ENCODE results near the gene ZNF518A. TPM values are rescaled to one million over a fixed set of nuclear protein-coding genes. Genes with fewer than 3 reads are reported as not detected.

ZNF518A gene
- total and polyA plus RNA-seq, 2 of the 13 experiments (the other 11 are each of a cell fraction or from before 2014, with no cell fraction given): 21.7 to 37.1 TPM

DNA sequence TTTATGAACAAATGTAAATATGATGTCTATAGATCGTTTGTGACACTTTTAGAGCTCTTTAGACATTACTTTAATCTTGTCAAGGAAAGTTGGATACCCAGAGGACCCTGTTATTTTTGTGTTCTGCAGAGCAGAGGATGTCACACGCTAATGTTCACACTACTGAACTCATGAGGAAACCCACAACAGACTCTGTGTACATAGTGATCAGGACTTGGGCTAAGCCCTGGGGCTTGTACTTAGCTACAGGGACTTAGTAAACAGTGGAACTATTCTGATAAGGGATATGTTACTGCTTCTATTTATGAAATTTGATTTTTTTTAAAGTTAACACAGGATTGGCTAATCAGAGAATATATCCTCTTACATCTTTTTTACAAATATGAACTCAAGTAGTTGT is 36.1 kb upstream of the ZNF518A start (continued):
- TF ChIP-seq, protein P1, sequence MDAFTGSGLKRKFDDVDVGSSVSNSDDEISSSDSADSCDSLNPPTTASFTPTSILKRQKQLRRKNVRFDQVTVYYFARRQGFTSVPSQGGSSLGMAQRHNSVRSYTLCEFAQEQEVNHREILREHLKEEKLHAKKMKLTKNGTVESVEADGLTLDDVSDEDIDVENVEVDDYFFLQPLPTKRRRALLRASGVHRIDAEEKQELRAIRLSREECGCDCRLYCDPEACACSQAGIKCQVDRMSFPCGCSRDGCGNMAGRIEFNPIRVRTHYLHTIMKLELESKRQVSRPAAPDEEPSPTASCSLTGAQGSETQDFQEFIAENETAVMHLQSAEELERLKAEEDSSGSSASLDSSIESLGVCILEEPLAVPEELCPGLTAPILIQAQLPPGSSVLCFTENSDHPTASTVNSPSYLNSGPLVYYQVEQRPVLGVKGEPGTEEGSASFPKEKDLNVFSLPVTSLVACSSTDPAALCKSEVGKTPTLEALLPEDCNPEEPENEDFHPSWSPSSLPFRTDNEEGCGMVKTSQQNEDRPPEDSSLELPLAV (CRISPR knock-in tag; conservative IDR thresholded peaks at IDR 0.05; ENCODE audit: low read depth): no peak
- TF ChIP-seq NFIB (CRISPR knock-in tag; IDR thresholded peaks at IDR 0.05; ENCODE audit: borderline replicate concordance): no peak
- peak; percentile 62 for TF ChIP-seq HNF4A (CRISPR knock-in tag; IDR thresholded peaks at IDR 0.05)
- TF ChIP-seq ZNF558 (CRISPR knock-in tag; IDR thresholded peaks at IDR 0.05; ENCODE audit: borderline replicate concordance): 0 out of 2 replicates have a peak, but pooled peaks have one; percentile 64
- TF ChIP-seq ZNF577 (CRISPR knock-in tag; IDR thresholded peaks at IDR 0.05; ENCODE audit: borderline replicate concordance, low read depth): no peak
- TF ChIP-seq ZNF331 (CRISPR knock-in tag; IDR thresholded peaks at IDR 0.05): peak; percentile 71; the same call in 1 of the 2 replicates
- TF ChIP-seq ZNF510 (CRISPR knock-in tag; IDR thresholded peaks at IDR 0.05; ENCODE audit: low read depth): no peak
- TF ChIP-seq, protein P2, sequence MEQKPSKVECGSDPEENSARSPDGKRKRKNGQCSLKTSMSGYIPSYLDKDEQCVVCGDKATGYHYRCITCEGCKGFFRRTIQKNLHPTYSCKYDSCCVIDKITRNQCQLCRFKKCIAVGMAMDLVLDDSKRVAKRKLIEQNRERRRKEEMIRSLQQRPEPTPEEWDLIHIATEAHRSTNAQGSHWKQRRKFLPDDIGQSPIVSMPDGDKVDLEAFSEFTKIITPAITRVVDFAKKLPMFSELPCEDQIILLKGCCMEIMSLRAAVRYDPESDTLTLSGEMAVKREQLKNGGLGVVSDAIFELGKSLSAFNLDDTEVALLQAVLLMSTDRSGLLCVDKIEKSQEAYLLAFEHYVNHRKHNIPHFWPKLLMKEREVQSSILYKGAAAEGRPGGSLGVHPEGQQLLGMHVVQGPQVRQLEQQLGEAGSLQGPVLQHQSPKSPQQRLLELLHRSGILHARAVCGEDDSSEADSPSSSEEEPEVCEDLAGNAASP (CRISPR knock-in tag; IDR thresholded peaks at IDR 0.05; ENCODE audit: borderline replicate concordance): 0 out of 2 replicates have a peak, but pooled peaks have one; percentile 34
- TF ChIP-seq HMG20A (CRISPR knock-in tag; IDR thresholded peaks at IDR 0.05; ENCODE audit: borderline replicate concordance): peak; percentile 34; the same call in 1 of the 2 replicates
- TF ChIP-seq NCOA2 (CRISPR knock-in tag; IDR thresholded peaks at IDR 0.05): peak; percentile 40
- no peak for TF ChIP-seq MTF1 (CRISPR knock-in tag; IDR thresholded peaks at IDR 0.05)
- TF ChIP-seq SOX5 (CRISPR knock-in tag; IDR thresholded peaks at IDR 0.05; ENCODE audit: borderline replicate concordance): peak; percentile 27; the same call in 1 of the 2 replicates
- peak; percentile 61 for TF ChIP-seq MED1 (CRISPR knock-in tag; IDR thresholded peaks at IDR 0.05)
- TF ChIP-seq ZNF547 (CRISPR knock-in tag; IDR thresholded peaks at IDR 0.05): no peak
- TF ChIP-seq, protein P3, sequence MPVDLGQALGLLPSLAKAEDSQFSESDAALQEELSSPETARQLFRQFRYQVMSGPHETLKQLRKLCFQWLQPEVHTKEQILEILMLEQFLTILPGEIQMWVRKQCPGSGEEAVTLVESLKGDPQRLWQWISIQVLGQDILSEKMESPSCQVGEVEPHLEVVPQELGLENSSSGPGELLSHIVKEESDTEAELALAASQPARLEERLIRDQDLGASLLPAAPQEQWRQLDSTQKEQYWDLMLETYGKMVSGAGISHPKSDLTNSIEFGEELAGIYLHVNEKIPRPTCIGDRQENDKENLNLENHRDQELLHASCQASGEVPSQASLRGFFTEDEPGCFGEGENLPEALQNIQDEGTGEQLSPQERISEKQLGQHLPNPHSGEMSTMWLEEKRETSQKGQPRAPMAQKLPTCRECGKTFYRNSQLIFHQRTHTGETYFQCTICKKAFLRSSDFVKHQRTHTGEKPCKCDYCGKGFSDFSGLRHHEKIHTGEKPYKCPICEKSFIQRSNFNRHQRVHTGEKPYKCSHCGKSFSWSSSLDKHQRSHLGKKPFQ (CRISPR knock-in tag; IDR thresholded peaks at IDR 0.05; ENCODE audit: insufficient replicate concordance): no peak
- TF ChIP-seq FOXK1 (CRISPR knock-in tag; IDR thresholded peaks at IDR 0.05; ENCODE audit: borderline replicate concordance, low read depth): peak; percentile 64; the same call in 1 of the 2 replicates
- TF ChIP-seq, protein P4, sequence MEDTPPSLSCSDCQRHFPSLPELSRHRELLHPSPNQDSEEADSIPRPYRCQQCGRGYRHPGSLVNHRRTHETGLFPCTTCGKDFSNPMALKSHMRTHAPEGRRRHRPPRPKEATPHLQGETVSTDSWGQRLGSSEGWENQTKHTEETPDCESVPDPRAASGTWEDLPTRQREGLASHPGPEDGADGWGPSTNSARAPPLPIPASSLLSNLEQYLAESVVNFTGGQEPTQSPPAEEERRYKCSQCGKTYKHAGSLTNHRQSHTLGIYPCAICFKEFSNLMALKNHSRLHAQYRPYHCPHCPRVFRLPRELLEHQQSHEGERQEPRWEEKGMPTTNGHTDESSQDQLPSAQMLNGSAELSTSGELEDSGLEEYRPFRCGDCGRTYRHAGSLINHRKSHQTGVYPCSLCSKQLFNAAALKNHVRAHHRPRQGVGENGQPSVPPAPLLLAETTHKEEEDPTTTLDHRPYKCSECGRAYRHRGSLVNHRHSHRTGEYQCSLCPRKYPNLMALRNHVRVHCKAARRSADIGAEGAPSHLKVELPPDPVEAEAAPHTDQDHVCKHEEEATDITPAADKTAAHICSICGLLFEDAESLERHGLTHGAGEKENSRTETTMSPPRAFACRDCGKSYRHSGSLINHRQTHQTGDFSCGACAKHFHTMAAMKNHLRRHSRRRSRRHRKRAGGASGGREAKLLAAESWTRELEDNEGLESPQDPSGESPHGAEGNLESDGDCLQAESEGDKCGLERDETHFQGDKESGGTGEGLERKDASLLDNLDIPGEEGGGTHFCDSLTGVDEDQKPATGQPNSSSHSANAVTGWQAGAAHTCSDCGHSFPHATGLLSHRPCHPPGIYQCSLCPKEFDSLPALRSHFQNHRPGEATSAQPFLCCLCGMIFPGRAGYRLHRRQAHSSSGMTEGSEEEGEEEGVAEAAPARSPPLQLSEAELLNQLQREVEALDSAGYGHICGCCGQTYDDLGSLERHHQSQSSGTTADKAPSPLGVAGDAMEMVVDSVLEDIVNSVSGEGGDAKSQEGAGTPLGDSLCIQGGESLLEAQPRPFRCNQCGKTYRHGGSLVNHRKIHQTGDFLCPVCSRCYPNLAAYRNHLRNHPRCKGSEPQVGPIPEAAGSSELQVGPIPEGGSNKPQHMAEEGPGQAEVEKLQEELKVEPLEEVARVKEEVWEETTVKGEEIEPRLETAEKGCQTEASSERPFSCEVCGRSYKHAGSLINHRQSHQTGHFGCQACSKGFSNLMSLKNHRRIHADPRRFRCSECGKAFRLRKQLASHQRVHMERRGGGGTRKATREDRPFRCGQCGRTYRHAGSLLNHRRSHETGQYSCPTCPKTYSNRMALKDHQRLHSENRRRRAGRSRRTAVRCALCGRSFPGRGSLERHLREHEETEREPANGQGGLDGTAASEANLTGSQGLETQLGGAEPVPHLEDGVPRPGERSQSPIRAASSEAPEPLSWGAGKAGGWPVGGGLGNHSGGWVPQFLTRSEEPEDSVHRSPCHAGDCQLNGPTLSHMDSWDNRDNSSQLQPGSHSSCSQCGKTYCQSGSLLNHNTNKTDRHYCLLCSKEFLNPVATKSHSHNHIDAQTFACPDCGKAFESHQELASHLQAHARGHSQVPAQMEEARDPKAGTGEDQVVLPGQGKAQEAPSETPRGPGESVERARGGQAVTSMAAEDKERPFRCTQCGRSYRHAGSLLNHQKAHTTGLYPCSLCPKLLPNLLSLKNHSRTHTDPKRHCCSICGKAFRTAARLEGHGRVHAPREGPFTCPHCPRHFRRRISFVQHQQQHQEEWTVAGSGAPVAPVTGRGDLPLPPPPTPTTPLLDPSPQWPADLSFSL (CRISPR knock-in tag; IDR thresholded peaks at IDR 0.05): no peak; the same call in 1 of the 2 replicates
